Occipital lobe (tissue), 2 donors: ENCODE results near the gene AP3B1. TPM values are rescaled to one million over a fixed set of nuclear protein-coding genes. Genes with fewer than 3 reads are reported as not detected.

Experiments
- DNase-seq: peaks from one replicate; lab custom pipeline; 2025; lab: John Stamatoyannopoulos, UW
- total RNA-seq: library from RNA; depleted of rRNA; stranded (reverse); fragments of >200 nt; gene quantifications from one replicate; pipeline ENCODE4 v1.2.3, GENCODE V29; 2014

Gene AP3B1
- total RNA-seq, 1 donor from 2014 or later = 34.3 TPM

DNA sequence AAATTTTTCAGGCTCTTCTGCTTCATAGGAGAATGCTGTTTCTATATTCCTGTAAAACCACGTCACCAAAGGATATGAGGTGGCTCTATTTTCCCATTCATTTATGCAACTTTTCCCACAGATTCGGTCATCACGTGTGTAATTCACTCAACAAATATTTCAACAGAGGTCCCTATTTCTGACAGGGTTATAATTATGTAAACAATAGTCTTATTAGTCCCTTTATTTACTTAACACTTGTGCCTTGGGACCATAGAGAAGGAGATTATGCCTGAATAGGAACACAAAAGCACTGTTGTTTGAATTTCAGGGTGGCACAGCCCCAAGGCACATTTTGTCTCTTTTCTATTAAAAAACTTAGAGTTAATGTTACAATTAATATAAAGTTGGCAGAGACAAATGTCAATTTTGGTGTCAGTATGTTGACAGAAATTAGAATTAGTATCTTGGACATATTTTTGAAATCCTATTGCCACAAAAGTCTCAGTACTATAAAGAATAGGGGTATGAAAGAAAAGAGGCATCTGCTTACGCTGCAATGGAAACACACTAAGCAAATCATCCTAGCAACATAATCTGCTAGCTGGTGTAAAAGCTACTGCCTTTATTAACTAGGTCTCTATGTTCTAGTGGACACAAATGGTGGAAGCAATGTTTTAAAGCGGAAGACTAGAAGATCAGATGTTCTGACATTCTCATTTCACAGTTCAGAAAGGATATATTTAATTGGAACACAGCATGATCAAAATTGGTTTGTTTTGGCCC, 289.3 kb downstream of the AP3B1 start:
- DNase-seq = no peak

DNA sequence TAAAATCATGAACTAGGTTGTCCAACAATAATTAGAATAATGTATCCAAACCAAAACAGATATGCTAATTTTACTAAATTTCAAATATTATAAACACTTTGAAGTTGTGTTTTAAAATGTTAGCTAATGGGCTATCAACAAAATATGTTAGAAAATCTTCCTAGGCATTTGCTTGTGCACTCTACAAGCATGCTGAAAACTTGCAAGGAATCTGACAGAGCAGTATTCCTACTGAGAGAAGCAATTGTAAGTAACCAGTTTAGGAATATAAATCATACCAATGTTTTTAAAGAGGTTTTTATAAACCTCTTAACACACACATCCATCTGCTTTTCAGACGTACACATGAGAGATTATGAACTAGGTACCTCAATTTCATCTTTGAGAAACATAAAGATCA, 289.9 kb downstream of the AP3B1 start:
- DNase-seq = no peak

DNA sequence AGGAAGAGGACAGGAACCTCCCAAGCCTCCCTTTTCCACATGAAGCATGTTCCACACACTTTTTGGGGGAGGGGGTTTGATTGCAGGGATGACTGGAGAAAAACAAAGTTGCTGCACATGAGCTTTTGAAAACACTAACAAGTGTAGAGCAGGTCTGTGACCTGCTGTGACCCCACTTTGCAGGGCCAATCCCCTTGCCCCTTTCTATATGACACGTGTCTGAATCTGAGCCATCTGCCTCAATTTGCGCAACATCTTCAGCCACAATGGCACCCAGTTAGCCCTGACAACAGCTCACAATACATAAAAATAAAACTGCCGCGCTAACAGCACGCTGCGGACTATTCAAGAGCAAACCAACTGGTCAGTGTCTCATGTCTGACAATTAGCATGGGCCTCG, 290.6 kb downstream of the AP3B1 start:
- no peak for DNase-seq

DNA sequence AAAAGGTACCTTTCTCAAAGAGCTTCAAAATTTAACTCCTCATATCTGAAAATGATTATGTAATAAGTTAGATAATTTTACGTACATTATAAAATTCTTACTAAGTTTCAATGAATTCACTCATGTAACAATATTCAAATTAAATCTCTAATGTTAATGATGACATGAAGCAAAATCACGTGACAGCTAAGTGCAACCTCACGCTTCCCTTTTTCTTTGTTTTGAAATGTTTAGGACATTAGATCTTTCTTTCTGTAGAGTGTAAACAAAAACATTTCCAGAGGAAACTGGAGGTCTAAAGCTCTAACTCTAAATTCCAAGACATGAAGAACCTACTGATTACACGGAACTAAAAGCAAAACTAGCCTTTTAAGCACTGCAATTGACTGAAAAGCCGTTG, 291.0 kb downstream of the AP3B1 start:
- no peak for DNase-seq

DNA sequence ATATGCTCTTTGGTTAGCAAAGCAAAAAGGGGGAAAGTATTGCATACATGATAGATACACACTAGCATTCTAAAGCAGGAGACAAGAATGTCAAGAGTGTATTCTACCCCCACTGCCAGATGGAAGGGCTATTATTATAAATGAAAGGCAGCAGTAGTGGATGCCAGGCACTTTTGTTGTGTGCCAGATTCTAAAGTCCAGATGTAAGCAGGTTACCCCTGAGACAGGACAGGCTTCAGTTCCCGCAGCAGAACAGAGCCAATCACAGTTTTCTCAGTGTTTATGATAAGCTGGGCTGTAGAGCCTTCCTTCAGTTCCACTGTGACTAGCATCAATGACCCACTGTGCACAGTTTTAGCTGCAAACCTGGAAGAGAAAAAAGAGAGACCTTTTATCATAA, 291.8 kb downstream of the AP3B1 start:
- no peak for DNase-seq

DNA sequence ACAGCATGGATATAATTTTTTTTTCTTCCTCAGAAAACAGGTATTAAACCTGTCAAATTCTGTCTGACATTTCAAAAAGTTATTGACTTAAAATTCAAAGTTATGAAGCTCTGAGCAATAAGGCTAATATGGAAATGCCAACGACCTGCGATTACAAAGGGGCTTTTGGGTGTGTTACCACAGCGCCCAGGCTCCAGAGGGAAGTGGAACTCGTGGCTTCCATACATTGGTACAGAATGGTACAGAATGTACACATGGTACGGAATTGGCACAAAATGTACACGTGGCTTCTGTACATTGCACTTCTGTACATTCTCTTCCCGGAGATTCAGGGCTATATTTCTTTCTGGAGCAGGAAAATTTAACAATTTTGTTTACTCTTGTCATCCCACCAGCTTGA, 293.3 kb downstream of the AP3B1 start:
- DNase-seq = no peak

DNA sequence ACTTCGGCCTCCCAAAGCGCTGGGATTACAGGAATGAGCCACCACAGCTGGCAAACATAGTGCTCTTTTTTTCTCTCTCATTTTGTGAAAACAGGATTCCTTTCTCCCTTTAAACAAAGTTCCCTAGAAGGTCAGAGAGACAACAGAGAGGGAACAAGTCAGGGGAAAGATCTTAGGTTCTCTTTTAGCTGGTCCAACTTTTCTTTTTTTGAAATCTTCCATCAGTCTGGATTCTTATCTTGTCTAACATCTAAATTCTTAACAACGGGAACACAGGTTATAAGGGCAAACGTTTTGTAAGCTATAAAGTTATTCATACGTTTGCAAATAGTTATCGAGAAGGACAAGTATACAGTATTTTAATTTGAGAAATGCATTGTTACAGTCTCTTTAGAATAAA, 294.3 kb downstream of the AP3B1 start:
- DNase-seq = no peak

DNA sequence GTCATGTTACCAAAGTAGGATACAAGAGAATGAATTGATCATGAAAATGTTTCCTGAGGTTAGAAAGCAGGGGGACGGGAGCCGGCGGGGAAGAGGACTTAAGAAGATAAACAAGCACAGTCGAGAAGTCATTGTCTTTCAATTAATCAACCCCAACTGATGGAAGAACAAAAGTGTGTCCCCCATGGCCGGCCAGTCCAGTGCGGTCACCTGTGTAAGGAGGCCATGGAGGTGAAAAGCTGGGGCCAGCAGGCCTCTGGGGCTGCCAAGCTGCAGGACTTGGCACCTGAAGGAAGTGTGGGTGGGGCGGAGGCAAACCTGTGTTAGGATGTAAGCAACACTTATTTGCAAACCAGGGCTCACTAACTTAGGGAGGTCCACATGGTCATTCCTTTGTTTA, 295.1 kb downstream of the AP3B1 start:
- no peak for DNase-seq

DNA sequence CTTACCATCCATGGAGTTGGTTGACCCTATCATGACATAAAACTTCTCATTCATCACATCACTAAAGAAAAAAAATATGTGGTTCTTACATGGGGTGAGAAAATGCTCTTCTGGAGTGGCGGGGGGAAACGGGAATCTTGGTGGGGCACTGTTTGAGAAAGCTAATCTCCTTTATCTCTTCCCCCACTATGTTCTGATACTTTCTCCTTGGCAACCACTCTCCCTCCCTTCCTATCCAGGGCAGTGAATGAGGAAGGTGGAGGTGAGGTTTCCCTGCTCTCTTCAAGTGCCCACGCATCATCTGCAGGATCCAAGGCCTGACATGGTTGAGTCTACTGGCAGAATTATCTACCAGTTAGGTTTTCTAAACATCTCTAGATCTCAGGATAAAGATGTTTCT, 297.6 kb downstream of the AP3B1 start:
- DNase-seq = no peak

DNA sequence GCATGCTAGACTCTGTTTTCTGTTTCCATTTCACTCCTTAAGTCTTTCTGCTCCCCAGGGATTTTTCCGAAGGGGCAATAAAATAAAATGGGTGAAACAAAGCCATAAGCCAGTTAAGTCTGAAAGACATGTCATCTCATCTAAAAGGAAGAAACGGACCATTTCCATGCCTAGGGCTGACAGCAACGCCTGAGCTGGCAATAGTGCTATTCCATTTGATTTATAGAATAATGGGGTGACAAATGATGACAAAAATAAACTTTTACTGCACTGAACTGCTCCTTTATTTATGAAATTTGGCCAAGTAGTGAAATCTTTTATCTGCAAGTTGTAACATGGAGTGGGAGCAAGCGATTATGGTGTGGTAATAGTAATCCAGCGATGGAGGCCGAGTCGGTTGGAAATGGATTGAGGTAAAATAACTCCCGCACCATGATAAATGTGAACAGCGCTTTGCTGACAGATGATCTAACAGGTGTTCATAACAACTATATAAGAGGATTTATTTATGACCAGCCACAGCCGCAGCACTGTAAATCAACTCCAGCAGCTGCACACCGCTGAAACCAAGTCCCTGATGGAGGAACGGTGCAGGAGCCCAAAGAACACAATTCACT, 298.6 kb downstream of the AP3B1 start:
- DNase-seq = no peak

DNA sequence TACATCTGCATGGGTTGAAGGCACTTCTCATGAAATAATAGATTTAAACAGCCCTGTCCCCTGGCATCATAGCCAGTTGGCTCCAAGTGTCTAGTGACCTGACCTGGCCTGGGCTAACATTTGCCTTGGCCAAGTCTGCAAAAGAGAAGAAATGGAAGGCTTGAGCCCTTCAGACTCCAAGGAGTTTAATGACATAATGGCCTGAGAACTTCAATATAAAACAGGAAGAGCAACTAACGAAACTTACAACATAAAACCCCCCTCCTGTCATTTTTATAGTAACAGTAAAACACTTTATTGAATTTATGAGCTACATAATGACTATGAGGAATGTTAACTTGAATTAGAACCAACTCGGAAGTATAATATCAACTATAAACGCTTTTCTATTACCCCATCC, 299.6 kb downstream of the AP3B1 start:
- DNase-seq = no peak

DNA sequence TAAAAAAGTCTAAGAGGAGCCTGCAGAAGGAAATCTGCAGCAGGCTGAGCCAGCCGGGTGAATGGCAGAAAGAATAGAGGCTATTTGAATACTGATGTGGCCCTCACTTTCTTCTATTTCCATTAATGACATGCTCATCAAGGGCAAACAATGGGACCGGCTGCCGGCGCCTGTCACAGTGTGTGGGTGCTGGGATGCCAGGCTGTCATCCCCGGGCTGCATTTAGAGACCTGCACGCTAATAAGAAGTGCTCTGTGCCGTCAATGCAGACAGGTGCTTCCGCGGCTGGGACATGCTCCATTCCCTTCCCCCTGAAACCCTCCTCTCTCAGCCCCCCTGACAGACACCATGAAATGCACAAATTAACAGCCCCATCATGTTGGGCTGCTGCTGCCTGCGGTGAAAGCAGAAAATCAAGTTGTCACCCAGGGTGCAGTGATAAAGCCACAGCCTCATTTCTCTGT, 300.6 kb downstream of the AP3B1 start:
- peak; percentile 64 for DNase-seq

DNA sequence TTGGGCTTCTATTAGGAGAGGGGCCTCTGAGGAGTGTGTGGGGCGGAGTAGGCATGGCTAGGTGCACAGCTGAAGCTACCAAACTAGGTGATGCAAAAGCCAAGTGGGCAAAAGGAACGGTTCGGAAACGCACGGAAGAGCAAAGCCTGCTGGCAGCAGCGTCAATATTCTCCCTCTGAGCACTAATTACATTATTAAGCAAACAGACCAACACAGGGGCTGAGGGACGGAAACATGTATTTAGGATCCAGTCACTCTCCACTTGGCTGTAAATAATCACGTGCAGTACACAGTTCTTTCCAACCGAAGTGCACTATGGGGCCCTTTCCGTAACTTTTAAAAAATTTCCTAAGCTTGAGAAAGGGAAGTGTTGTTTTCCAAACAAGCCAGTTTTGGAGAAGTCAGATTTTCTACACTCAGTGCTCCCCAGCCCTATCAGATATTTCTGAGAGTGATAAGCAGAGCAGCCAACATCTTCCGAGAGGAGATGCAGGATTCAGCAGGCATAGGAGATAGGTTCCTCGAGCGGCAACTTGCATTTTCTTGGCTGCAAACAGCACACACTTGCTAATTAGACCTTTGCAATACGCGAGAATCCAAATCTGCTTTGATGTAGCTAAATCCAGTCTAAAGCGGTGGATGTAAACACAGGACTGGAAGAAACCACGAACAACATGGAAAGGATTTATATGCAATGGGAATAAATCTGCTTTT, 301.2 kb downstream of the AP3B1 start:
- no peak for DNase-seq

DNA sequence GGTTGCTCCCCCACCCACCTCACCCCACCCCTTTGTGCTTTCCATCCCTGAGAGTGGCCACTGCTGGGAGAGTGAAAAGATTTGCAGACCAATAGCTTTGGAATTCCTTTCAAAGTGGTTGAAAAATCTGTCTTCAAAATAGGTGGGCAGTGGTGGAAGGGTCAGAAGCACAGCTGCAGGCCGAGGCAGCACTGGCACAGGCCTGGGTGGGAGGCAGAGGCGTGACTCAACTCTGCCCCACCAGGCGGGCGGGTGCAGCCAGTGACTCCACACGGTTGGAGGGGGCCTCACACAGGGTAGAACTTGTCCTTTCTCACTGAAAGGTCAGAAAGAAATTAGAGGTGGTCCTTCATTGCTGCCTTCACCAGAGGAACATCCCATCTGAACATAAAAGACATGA, 303.4 kb downstream of the AP3B1 start:
- DNase-seq = no peak

DNA sequence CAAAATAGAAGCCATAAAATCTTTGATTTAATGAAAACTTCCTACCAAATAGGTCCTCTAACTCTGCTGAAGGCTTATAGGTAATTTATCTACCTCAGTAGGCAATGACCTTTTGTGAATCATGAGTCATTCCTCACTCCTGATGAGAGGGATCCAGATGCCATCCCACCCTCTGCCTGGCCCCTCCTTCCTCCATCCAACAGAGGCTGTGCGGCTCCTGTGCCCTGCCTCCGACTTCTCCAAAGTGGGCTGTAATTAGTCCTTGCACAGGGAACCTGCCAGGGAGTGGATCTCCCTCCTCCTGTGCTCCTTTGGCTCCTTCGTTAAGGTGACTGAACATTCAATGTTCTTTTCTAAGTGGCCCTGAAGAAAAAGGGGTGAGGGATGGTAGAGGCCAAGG, 304.5 kb downstream of the AP3B1 start:
- no peak for DNase-seq

DNA sequence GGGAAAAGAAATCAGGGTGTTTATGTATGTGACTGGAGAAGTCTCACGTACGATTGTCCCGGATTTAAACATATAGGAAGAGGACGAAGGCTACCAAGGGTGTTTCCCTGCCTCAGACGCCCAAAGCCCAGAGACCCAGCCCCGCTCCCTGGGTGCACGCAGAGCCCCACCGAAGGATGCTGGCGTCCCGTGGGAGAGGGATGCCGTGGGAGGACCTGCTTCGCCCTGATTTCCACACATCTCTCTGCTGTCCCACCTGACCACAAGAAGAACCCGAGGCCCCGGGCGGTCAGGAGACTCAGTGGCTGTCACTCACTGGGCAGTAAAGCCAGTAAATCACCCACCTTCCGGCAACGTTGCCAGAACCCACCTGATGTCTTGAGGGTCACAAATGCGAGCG, 306.5 kb downstream of the AP3B1 start:
- DNase-seq = no peak

DNA sequence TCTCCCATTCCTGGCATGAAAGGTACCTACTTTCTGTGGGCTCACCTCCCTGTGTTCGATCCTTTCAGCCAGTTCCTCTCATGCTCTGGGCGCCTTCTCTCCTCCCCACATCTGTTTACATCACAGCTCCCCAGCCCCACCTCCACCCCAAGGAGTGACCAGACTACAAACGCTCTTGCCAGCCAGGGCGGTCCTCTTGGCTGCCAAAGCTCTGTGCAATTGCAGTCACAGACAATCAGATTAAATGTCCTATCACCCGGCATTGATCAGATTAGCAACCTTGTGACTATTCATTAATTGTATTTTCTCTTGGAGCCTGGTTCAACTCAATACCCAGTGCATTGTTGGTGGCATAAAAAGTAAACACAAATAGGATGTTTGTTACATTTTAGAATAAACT, 307.2 kb downstream of the AP3B1 start:
- DNase-seq = peak; percentile 52

DNA sequence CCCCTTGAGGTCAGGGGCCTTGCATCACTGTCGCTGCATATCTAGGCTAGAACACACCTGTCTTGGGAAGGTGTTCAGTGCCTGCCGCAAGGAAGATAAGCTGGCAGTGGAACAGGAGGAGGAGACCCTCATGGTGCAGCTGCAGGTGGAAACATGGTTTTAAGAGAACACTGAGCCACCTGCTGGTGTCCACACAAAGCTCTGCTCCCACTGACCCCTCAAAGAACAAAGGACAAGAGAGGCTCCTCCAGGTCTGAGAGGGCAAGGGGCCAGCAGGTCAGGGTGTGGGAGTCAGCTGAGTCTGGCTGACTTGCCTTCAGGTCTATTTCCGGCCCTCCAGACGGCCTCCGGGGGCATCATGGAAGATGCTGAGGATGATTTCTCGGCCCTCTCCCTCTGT, 308.2 kb downstream of the AP3B1 start:
- DNase-seq = no peak

DNA sequence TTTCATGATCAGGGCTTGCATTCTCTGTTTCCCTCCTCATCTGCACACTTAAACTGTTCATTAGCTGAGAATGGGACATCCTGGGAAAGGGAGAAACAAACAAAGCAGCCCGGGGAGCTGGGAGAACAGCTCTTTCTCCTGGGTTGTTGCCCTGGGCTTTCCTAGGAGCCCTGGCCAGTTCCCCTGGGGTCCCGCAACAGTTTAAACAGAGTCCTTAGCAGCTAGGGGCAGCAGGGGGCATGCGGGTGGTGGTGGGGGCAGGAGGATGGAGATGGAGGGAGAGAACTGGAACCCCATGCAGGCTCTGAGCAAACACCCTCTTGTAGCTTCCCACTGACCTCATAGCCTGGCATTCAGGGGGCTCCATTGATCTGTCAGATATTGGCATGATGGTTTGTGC, 309.3 kb downstream of the AP3B1 start:
- DNase-seq = no peak

DNA sequence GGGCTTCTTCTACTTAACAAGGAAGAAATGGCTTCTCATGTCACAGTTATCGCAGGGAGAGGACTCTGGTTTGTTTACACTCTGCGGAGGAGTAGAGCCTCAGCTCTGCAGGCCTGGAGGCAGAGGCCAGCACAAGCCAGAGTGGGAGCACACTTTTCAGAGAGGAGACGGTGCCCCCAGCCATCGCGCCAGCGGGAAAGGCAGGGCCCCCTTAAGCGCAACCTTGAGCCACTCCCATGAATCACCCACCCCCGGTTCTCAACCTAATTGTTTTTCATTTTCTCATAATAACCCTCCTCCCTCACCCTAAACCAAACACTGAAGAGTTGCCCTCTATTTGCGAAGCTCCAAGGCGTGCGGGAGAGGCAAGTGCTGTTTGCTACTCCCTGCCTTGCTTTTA, 309.9 kb downstream of the AP3B1 start:
- no peak for DNase-seq

DNA sequence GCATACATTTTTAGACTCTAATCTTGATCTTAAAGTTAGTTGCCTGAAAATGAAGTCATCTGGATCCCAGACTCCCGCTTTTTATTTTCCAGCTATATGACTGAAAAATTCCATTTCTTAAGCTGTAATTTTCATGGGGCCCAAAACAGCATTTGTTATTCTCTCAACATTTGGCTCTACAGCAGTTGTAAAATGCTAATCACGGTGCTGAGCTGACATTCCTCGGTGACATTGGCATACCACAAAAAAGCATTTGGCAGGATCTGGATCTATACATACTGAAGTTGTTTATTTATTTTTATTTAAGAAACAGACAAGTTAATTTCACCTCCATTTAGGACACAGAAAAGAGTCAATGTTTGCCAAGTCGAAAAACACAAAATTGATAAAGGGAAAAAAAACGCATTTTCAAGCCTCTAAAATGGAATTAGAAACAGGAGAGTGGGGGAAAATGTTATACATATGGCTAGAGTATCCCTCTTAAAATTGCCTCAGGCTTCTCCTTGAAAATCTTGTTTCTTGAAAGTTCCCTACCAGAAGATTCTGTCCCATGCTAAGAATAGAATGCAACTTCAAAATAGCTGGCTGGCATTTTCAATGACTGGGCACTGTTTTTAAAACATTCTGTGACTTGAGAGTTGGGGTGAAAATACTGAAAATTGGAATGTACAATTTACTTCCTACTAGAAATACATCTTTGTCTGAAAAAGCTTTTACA, 310.9 kb downstream of the AP3B1 start:
- no peak for DNase-seq

DNA sequence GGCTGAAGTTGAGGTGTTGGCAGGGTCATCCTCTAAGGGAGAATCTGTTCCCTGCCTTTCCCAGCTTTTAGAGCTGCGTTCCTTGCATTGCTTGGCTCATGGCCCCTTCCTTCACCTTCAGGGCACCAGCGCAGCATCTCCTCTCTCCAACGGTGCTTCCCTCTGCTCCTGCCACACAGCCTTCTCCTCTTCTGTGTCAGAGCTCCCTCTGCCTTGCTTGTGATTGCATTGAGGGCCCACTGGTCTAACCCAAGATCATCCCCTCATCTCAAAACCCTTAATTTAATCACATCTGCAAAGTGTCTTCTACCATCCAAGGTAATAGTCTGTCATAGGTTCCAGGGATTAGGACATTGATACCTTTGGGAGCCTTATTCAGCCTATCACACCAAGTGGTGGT, 312.7 kb downstream of the AP3B1 start:
- no peak for DNase-seq
